Fibroblast of peridontal ligament (primary cell): ENCODE results near the gene MZB1.
"Not testable (repeated sequence)": the region's sequence is repeated elsewhere in the genome, so short reads cannot be mapped to it uniquely, and the experiment has no call there.

Source experiments
- DNase-seq: peaks from one replicate; pipeline ENCODE4 v3.0.0-alpha.2; 2010; ENCODE audit errors: extremely low read depth

The MZB1 gene

DNA sequence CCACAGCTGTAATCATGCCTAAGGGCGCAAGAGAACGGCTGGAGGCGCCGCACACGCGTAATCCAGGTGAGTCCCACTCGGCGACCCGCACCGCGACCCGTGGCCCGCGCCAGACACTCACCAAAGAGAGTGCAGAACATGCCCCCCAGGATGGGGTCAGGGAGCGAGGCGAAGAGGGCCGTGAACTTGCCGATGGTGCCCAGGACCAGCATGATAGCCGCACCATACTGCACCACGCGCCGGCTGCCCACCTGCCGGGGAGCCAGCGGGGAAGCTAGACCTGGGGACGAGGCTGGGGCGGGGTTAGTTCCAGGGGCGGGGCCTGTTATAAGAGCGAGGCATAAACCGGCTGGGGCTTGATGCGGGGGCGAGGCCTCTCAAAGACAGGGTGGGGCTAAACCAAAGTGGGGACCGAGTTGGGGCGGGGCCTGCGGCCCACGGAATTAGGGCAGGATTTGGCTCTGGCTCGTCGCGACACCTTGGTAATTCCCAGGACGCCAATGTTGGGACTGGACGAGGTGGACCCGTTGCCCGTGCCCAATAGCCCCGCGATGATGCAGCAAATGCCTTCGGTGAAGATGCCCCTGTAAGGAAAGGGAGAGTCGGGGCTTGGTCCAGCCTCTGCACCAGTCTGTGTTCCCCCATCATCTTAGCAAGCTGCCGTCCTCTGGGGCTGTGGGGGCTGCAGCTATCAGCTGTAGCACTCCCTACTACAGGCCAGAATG lies 11.4 kb downstream of the MZB1 start:
- no peak for DNase-seq

DNA sequence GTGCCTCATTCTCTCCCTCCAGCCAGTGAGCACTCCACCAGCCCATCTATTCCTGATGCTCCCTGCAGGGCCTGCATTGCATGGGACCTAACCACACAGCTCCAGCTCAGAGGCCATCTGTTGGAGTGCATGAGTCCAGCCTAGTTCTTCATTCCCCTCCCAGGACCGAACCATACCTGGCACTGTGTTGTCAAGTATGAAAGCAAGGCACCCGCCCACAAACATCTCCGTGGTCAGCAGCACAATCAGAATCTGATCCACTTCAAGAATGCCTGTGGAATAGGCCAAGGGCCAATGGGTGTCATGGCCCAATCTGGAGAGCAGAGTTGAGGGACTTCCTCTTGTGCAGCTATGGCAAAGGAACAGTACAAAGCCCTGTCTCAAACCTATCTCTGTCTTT lies 12.5 kb downstream of the MZB1 start:
- DNase-seq, result no peak

GRCh38 chr5:139376364-139376763 lies 13.3 kb downstream of the MZB1 start:
- no peak for DNase-seq

- no peak for DNase-seq
Observed at GRCh38 chr5:139374909-139375308, 14.8 kb downstream of the MZB1 start.

DNA sequence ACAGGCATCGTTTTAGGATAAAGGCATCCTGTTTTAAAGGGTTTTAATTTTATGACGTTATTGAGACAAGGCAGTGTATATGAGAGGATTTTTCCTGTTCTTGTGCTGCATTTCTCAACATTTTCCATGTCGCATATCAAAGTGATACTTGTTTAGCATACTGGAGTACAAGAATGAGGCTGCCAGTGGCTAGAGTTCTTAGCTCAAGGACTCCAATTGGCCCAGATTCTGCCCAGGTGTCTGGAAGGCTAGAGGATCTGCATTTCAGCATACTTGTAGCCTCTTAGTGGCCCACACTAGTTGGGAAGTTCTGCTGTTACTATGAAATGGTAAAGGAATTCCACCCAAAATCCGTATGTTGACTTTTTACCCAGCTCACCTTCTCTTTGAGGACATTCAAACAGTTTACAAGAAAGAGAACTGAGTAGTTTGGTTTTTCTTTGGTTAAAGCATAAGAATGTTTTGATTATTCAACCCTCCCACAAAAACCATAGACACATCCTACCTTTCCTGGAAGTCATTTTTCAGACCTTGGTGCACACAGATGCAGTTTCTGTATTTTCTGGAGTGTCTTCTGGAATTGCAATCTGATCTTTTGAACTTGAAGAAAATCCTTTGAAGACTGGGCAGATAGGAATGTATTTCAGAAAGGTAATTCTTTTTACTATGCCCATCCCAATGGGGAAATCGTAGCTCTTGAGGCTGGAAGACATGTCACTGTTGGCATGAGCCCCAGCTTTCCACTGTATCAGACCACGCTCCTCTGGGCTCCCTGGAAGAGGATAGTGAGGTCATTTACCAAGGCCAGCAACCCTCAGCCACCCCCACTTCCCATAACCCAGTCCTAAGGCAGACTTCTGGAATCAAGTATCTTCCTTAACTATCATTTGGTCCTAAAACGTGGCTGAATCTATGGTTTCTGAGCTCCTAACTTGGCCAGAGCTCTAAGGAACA lies 18.0 kb downstream of the MZB1 start:
- peak; percentile 67 for DNase-seq

DNA sequence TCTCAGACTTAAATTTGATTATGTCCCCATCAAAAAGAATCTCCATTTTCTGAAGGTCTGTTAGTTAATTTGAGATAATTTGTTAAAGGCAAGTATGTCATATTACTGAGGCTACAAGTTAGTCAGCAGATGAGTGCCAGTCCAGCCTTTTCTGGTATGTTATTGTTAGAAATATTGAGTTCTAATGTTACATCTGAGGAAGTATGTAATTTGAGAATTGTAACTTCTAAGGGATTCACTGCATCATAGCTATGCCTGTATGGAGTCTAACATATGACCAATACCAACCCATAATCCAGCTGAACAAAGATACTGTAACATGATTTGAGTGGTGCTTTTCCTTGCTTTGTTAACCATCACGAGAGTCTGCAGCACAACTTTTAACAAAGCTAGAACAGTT lies 20.5 kb downstream of the MZB1 start:
- DNase-seq, result peak; percentile 91

DNA sequence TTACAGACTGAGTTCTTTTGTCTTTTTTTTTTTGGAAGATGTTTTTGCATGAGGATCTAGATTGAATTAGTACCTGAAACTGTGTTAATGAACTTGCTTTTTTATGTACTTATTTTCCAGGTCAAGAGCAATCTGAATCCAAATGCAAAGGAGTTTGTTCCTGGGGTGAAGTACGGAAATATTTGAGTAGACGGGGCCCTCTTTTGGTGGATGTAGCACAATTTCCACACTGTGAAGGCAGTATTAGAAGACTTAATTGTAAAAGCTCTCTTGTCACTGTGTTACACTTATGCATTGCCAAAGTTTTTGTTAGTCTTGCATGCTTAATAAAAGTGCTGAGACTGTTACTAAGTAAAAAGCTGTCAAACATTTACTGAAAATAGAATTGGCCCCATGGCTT lies 21.1 kb downstream of the MZB1 start:
- DNase-seq, result peak; percentile 23

GRCh38 chr5:139364466-139364865 lies 25.2 kb downstream of the MZB1 start:
- no peak for DNase-seq

DNA sequence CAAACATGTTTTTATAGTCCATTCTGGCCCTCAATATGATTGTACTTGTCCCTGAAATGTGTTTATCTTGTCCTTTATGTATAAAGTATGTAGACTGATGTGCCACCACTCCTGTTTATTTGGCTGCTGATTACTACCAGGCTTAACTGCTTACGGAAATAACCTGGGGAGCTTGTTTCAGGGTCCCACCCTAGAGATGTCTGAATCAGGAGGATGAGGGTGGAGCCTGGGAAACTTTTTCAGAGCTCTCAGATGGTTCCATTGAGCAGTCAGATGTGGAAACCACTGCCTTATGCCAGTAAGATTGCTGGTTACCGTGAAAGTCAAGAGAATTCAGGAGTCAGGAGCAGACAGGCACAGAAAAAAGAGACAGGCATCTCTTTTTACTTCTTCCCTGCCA lies 25.8 kb downstream of the MZB1 start:
- DNase-seq, result no peak

- DNase-seq, result no peak
Observed at GRCh38 chr5:139361835-139362429, 27.8 kb downstream of the MZB1 start.

DNA sequence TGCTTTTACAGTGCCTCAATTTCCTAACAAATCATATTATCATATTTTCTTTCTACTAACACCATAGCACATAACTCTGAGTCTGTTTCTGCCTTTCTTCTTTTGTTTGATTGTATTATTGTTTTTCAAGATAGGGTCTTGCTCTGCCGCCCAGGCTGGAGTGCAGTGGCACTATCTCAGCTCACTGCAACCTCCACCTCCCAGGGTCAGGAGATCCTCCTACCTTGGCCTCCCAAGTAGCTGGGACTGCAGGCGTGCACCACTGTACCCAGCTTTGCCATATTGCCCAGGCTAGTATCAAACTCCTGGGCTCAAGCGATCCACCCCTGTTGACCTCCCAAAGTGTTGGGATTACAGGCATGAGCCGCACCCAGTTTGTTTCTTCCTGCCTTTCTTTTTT lies 29.3 kb downstream of the MZB1 start:
- no peak for DNase-seq

GRCh38 chr5:139358064-139358463 lies 31.6 kb downstream of the MZB1 start:
- DNase-seq, result no peak

DNA sequence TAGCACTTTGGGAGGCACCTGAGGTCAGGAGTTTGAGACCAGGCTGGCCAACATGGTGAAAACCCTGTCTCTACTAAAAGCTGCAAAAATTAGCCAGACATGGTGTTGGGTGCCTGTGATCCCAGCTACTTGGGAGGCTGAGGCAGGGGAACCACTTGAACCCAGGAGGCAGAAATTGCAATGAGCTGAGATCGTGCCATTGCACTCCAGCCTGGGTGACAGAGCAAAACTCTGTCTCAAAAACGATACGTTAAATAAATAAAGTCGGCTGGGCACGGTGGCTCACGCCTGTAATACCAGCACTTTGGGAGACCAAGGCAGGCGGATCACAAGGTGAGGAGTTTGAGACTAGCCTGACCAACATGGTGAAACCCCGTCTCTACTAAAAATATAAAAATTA lies 33.8 kb downstream of the MZB1 start:
- not testable (repeated sequence) for DNase-seq

DNA sequence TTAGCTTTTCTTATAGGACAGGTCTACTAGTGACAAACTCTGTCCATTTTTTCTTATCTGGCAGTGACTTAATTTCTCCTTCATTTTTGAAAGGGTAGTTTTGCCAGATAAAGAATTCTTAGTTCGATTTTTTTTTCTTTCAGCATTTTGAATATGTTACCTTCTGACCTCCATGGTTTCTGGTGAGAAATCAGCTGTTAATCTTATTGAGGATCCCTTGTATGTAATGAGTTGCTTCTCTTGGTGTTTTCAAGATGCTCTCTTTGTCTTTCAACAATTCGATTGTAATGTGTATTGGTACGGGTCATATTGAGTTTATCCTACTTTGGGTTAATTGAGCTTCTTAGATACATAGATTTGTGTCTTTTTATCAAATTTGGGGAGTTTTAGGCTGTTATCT lies 35.5 kb downstream of the MZB1 start:
- DNase-seq, result no peak

DNA sequence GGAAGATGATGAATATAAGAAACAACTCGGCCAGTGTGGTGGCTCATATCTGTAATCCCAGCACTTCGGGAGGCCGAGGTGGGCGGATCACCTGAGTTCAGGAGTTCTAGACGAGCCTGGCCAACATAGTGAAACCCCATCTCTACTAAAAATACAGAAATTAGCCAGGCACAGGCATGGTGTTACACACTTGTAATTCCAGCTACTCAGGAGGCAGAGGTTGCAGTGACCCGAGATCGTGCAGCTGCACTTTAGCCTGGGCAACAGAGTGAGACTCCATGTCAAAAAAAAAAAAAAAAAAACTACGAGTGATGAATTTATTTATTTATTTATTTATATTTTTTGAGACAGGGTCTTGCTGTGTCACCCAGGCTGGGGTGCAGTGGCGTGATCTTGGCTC lies 41.9 kb downstream of the MZB1 start:
- not testable (repeated sequence) for DNase-seq

DNA sequence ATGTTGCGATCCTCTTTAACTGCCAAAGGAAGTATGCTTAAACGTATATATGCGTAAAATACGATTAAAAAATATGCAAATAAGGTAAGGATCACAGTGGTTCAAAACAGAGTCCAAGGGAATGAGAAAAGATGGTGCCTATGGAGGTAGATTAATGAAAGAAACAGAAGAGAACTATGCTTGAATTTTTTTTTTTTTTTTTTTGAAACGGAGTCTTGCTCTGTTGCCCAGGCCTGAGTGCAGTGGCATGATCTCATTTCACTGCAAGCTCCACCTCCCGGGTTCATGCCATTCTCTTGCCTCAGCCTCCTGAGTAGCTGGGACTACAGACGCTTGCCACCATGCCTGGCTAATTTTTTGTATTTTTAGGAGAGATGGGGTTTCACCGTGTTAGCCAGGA lies 44.3 kb downstream of the MZB1 start:
- DNase-seq, result not testable (repeated sequence)

DNA sequence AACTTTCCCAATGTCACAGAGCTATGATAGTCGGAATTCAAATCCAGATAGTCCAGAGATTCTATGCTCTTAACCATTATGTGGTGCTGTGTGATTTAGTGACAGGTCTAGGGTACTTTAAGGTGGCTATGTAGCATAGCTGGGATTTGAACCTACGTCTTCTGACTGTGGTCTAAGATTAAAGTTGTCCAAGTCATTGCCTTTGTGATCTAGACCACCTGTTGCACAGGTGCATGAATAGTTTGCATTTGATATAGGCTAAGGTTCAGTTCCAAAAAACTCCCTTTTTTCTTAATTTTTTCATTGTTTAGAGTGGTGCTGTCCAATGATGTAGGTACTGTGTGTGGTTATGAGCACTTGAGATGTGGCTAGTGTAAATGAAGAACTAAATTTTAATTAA lies 45.5 kb downstream of the MZB1 start:
- no peak for DNase-seq

- DNase-seq, result no peak
Observed at GRCh38 chr5:139343476-139343875, 46.2 kb downstream of the MZB1 start.

DNA sequence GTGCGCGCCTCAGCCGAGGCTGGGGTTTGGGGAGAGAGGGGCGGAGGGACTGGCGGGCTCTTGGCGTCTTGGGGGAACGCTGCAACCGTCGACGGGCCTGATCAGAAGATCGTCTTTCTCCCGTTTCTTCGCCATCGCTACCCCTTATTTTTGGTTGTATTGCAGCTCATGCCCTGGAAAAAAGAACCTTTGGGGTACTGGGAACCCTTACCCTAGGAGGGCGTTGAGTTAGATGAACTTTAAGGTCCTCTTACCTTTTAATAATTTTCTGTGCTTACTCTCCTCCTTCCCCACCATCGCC lies 47.3 kb downstream of the MZB1 start:
- no peak for DNase-seq

DNA sequence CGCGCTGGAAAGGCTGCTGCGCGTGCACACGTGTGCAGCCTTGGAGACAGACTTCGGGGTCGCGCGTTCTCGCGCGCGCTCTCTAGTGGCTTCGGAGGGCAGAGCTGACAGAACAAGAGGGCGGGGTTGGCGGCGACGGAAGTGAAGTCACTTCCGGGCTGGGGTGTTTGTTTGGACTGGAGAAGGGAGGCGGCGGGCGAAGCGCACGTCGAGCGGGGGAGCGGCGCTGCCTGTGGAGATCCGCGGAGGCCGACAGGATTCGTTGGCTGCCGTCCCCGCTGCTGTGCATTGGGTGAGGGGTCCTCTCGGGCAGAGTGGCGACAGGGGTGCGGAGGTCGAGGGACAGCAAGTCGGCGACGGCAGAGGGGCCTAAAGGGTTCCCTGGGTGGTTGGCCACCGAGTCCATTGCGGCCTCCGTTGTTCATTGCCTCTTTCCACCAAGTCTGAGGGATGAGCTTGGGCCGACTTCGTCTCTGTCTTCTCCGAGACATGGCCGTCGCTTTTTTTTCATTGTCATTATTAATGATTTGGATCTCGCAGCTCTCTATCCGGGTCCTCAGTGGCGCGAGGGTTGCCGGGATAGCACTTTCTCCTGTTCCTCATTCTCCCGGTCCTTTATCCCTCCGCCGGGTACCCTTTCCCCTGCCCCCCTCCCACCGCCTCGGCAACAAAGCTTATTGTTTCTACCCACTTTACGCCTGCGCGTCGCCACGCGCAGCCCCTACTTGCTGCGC lies 47.9 kb downstream of the MZB1 start, which contains the start of gene PAIP2:
Gene PAIP2, plus strand, starts transcription at position 166 of the 734 bp plus-strand sequence. CDS start 21,931 bp downstream, outside the sequence.
- DNase-seq, result peak; percentile 96

DNA sequence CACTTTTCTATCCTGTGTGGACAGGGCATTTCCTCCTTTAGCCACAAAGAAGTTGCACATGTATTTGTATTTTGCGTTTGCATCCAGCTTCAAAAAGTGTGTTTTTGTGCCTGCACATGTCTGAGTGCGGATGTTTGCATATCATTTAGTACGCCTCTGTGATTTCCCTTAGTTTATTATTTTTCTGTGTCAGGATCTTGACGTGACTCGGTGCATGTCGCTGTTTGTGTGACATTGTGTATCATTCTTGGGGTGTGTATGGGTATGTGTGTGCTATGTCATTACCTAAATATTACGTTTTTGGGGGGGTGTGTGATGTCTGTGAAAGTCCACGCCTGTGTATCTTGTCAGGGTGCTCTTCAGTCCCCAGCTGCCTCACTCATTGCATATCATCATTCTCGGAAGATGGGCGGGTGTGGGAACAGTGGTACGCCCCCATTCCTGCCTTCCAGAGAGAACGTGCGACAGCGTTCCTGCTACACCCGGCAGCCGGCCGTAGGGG lies 48.5 kb downstream of the MZB1 start:
- DNase-seq, result no peak

GRCh38 chr5:139340051-139340450 lies 49.7 kb downstream of the MZB1 start:
- DNase-seq, result no peak
